B cell (primary cell): ENCODE results near the gene ACTR2.

Source experiments
- CTCF ChIP-seq: fragments of 200-600 bp; IDR thresholded peaks from one replicate; pipeline ENCODE4 v1.8.0; 2022; ENCODE audit warnings: antibody characterized with exemption, mild to moderate bottlenecking
- EZH2 ChIP-seq: IDR thresholded peaks from 2 replicates; pipeline ENCODE4 v1.6.1; 2012; ENCODE audit warnings: borderline replicate concordance, low read depth, mild to moderate bottlenecking, moderate library complexity, low read length; ENCODE audit not compliant: insufficient read depth, poor library complexity, severe bottlenecking

GRCh38 chr2:65277118-65277517 is 49.5 kb downstream of the ACTR2 start:
- TF ChIP-seq CTCF (no peak), EZH2 (no peak)
